M059J (cell line): ENCODE results near the gene GLRX2. TPM values are rescaled to one million over a fixed set of nuclear protein-coding genes. Genes with fewer than 3 reads are reported as not detected.
A peak's percentile ranks its signal among the peaks of the same experiment; 100 is the strongest.
"Not testable (repeated sequence)": the region's sequence is repeated elsewhere in the genome, so short reads cannot be mapped to it uniquely, and the experiment has no call there.

Experiments
- DNase-seq: peaks from one replicate; pipeline ENCODE4 v3.0.0-alpha.2; 2012; ENCODE audit warnings: low read depth
- total RNA-seq: library from RNA; depleted of rRNA; stranded (reverse); fragments of >200 nt; shearing (Covaris generic); gene quantifications from 2 replicates; pipeline ENCODE4 v1.2.3, GENCODE V29; 2014; rRNA removed

Gene GLRX2, protein sequence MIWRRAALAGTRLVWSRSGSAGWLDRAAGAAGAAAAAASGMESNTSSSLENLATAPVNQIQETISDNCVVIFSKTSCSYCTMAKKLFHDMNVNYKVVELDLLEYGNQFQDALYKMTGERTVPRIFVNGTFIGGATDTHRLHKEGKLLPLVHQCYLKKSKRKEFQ
- total RNA-seq = 7.3 and 33.9 TPM in 2 replicates

DNA sequence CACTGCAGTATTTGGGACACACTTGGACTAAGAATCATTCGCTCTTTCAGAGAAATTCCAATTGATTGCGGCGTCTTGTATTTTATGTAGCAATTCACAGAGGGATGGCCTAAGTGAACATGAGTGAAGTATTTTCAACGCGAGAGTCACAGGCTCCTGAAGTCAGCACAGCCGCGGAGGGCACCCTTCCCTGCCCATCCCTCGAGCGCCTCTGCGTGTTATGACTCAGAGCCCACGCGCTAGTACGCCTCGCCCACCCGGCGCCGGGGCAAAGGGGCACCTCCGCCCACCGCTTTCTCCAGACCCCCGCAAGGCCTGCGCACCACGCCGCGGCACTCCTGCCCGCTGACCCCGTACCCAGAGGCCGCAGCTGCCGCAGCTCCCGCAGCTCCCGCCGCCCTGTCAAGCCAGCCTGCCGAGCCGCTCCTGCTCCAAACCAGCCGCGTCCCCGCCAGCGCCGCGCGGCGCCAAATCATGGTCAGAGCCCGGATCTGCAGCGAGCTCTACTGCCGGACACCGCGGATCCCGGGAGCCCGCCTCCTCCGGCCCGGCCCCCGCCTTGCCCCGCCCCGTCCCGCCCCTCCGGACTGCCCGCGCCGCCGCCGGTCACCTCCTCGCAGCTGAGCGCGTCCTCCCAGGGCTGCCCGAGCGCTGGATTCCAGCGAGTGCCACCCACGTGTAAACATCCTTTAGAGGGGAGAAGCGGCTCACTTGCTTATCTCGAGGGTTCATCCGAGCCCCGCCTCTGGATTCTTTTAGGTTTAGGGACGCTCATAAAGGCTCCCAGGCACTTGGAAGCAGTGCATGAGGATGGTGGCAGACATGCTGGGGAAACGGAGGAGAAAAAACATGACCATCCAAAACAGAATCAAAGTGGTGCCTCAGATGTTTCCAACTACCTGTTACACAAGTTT is at the start of gene GLRX2:
Gene GLRX2 (minus strand): TSS at position 508 of the 914 bp plus-strand sequence. CDS start 32 bp downstream, at position 476.
- DNase-seq = peak; percentile 87

DNA sequence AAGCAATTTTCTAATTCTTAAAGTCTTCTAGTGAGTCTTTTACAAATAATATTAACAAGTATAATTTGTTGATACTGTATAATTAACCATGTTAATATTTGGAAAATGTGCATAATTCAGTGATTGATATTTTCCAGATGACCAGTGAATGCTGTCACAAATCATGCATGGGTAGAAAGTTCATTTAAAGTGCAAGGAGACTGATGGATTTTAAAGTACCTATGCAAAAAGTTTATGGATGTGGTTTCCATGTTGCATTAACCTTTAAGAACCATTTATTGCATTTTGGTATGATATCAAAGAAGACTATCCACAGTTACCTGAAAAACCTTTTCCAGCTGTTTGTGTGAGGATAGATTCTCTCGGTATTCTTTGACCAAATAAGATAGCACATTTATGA is 39.8 kb upstream of the GLRX2 start:
- DNase-seq = no peak

DNA sequence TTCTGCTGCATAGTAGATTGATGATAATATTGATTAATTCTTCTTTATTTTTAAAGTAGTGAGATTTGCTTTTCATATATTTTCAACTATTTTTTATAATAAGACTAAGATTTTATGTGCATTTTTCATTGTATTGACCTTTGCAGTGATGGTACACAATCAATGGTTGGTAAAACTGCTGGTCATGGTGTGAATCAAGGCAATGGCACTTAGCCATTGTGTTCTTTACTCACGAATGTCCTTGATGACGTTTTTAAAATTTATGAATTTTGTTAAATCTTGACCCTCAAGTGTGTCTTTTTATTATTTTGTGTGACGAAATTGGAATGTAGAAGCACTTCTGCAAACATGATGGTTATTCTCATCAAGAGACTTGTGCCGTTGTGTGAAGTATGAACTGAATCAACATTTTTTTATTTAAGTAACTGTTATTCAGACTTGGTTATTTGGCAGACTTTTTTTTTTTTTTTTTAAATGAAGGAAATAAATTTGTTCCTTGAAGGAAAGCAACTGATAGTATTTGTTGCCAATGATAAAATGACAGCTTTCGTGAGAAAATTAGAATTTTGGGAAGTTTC is 39.2 kb upstream of the GLRX2 start:
- DNase-seq = no peak

DNA sequence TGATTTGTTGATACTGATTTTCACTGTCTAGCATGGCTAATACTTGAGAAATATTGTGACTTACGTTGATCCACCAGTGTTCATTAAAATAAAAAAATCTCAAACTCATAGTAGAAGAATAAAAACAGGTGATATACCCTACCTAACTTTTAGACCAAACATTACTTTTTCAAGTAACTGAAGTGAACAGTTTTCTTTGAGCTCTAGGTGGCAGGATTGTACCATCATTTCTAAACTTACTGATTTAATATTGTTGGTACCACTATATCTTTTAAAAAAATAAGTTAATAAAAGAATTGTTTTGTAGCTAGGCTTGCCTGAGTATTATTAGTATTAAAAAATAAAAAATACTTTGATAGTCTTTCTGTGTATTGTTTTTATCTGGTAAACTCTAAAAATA is 38.1 kb upstream of the GLRX2 start:
- peak; percentile 22 for DNase-seq

DNA sequence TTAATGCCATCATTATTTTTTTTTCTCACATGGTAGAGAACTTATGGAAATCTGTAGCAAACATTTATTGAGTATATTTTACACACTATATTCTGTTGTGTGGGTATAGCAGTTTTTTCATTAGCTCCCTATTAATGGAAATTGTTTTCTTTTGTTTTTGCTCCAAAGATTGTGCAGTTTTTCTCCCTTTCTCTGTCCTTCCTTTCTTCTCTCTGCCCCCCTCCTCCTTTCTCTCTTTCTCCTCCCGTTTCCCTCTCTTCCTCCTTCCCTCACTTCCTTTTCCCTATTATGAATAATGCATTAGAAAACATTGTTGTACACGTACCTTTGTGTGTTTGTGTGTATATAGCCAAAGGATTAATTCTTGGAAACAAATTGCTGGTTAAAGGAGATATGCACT is 37.2 kb upstream of the GLRX2 start:
- no peak for DNase-seq

DNA sequence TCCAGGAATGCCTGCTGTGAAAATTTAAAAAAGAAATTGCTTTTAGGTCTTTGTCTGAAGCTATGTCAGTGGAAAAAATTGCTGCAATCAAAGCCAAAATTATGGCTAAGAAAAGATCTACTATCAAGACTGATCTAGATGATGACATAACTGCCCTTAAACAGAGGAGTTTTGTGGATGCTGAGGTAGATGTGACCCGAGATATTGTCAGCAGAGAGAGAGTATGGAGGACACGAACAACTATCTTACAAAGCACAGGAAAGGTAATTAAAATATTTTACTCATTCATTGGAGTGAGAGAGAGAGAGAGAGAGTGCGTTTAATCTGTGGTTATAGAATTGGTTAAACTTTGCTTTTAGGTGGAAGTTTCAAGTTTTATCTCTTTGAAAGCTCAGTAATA is 36.6 kb upstream of the GLRX2 start:
- DNase-seq = no peak

DNA sequence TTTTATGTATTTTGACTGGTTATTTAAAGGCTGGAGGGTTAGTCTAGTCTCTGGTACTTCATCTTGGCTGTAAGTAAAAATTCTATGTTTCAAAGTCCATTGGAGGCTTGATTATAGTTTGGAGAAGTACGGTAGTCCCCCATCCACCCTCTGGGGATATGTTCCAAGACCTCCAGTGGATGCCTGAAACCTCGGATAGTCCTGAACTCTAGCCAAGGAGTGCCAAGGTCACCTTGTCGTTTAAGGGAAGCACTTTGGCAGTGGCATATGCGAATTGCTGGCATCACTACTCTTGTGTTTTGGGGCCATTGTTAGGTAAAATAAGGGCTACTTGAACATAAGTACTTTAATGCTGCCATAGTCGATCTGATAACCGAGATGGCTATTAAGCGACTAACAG is 35.0 kb upstream of the GLRX2 start:
- DNase-seq = no peak

DNA sequence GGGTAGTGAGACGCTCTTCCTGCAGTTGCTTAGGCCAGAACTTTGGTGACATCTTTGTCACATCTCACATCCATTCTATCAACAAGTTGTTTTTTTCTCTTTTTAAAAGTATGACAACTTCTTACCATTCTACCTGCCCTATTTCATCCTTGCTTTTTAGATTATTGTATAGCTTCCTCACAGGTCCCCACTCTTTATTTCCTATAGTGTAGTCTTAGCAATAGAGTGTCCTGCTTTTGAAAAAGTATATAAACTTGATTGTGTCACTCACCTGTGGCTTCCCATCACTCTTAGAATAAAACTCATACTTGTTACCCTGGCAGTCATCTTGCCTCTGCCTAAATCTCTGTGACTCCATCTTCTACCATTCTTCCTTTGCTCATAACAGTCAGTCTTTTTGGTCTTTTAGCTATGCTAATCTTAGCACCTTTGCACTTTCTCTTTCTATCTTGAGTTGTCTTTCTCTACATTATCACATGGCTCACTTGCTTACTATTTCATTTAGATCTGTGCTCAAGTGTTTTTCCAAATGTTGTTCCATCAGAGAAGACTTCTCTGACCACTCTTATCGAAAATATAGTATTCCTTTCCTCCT is 26.1 kb upstream of the GLRX2 start:
- DNase-seq = no peak

DNA sequence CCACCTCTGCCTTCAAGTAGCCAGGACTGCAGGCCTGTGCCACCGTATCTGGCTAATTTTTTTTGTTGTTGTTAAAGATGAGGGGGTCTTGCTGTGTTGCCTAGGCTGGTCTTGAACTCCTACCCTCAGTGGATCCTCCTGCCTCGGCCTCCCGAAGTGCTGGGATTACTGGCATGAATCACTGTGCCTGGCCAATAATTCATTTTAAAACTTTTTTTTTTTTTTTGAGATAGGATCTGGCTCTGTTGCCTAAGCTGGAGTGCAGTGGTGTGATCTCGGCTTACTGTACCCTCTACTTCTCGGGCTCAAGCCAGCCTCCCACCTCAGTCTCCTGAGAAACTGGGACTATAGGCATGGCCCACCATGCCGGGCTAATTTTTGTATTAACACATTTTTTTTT is 20.2 kb upstream of the GLRX2 start:
- DNase-seq = no peak

DNA sequence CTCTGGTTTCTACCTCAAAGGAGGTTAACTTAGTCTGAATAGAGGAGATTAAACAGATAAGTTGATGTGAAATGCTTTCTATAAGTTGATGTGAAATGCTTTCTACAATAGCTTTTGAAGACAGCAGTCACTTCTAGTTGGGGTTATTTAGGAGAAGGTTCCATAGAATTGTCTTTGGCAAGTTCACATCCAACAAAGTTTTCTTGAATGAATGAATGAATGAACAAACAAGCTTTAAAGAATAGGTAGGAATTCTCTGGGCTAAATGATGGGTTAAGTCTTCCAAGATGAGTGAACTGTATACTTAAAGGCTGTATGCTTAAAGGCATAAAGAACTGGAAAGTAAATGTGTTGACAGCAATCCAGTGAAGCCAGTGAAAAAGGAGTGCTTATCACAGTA is 18.5 kb upstream of the GLRX2 start:
- no peak for DNase-seq

DNA sequence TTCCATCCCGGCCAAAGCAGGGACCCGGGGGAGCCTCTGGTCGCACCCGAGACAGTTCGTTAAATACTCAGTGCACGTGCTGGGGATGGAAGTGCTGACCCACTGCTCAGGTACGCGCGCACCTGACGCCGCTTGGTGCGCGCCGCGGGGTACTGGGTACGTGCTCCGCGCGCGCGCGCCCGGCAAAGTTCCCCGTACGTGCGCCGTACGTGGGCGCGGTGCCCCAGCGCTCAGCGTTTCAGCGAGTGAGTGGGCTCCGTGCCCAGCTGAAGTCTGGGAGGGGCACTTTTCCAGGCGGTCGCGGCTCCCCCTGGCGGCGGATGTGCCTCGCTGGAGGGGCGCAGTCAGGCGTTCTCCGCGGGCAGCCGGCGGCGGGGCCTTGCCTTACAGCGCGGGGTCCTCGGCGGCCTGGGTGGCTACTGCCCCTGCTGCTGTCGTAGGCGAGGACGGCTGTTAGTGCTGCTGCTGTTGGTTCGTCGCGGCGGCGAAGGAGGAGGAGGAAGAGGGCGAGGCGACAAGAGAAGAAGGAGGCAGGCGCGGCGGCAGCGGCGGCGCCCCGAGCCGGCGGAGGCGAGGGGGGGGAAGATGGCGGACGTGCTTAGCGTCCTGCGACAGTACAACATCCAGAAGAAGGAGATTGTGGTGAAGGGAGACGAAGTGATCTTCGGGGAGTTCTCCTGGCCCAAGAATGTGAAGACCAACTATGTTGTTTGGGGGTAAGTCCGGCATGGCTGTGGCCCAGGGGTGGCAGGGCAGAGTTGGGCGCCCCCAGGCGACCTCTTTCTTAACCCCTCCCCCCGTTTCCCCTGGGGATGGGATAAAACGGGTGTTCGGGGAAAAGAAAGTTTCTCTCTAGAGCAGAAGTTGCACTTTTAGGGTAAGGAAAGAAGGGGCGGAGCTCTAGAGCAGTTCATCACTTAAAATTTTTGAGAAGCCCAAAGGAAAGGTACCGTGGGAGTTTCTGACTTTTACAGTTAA is 16.7 kb upstream of the GLRX2 start, which contains the start of gene CDC73:
Gene CDC73 (plus strand): TSS at position 416 of the 978 bp plus-strand sequence. CDS start 170 bp downstream, at position 586.
- DNase-seq = peak; percentile 94

DNA sequence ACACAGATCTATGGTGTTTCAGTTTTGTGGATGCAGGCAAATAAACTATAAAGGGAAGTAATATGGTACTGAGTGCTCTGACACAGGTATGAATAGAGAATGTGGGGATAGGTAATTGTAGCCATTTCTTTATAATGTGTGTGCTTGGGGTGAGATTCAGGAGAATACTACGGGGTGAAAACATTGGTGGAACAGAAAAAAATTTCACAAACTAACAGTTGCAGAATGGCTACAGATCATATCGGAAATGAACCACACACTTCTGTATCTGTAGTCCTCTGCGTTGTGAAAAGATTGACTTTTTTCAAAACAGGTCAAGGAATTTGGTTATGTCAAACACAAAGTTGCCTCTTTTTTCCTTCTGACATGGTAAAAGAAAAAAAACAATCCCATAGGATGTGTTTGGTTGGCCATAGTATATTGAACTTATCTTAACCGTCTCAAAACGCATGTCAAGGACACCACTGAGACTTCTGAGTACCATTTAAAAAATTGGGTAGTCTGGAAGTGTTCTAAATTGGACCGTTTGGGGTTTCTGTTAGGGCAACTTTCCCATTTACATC is 15.5 kb upstream of the GLRX2 start:
- DNase-seq = no peak

DNA sequence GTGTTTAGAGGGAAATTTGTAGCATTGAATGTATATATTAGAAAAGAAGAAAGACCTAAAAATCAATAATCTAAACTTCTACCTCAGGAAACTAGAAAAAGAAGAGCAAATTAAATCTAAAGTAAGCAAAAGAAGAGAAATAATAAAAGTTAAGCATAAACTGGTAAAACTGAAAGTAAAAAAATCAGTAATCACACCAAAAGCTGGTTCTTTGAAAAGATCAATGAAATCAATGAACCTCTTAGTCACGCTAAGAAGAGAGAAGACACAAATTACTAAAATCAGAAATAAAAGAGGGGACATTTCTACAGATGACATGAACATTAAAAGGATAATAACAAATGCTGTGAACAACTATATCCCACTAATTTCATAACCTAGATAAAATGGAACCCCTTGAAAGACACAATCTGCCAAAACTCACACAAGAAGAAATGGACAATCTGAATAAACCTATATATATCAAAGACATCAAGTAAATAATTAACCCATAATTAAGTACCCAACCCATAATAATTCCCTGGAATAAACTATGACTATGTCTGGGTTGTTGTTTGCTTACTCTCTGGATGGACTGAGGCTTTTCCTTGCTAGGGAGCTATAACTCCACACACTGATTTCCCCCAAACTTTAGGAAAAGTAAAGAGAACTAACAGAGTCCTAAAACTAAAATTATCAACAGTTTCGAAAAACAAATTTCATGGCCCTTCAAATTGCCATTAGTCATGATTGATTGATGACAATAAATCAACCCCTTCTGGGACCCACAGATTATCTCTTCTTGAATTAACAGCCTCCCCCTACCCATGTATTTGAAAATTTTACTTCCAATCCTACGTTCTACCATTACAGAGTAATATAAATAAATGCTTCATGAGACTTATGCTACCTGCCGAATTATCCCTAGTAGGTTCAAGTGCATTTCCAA is 13.9 kb upstream of the GLRX2 start:
- DNase-seq = no peak

DNA sequence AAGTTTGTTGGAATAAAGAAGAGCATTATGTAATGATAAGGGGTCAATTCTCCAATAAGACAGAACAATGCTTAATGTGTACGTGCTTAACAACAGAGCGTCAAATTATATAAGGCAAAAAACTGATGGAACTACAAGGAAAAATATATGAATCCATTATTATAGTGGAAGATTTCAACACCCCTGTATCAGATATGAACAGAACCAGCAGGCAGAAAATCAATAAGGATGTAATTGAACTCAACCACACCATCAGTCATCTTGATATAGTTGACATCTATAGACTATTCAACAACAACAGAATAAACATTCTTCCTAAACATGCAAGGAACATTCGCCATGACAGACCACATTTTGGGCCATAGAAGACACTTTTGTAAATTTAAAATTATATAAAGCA is 13.0 kb upstream of the GLRX2 start:
- no peak for DNase-seq

DNA sequence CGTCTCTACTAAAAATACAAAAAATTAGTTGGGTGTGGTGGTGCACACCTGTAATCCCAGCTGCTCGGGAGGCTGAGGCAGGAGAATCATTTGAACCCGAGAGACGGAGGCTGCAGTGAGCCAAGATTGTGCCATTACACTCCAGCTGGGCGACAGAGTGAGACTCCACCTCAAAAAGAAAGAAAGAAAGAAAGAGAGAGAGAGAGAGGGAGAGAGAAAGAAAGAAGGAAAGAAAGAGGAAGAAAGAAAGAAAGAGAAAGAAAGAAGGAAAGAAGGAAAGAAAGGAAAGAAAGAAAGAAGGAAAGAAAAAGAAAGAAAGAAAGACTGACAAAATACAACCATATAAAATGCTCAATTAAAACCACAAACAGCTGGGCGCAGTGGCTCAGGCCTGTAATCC is 12.0 kb upstream of the GLRX2 start:
- not testable (repeated sequence) for DNase-seq

DNA sequence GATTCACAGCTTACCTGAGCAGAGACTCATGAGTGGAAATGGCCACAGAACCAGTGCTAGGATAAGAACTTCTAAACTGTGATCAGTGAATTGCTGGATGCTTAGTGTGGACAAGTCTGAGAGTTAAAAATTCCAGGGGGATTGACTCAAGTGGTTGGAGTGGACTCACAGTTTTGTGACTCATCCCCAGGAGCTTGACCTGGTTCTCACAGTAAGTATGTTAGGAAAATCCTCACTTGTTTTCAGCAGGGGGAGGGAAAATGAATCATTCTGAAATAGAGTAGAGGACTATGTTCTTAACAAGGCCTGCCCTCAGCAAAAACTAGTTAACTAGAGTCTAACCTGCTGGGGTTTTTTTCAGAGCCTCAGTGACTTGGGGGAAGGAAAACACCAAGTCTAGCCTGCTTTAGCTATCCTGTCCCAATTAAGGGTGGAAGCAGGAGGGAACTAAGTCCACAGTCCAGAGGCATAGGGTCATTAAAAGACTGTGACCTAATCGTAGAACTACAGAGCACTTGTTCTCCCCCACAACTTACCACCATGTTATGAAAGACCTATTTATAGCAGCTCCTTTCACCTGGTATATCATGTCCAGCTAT is 10.5 kb upstream of the GLRX2 start:
- DNase-seq = peak; percentile 99

DNA sequence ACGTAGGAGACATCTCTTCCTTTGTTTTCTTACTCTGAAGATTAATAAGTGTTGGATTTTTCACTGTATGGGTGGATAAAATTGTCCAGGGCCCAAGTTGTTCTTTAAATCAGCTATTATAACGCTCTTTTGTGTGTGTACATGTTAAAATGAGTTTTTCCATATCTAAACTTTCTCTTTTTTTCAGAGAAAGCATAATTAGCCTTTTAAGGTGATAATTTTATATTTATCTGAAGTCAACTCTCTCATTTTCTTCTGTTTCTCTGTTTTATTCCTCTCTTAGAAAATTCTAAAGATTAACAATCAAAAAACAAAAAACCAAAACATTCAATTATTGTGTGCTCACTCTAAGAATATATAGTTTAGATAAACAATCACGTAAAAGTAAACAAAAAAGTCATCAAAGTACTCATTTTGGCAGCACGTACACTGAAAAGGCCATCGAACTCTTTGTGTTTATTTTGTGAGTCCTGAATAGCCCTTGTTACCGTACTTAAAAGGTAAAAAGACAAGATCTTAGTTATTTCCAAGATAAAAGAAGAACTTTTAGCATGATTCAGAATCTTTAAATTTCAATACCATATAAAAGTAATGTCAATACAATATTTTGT is 9.4 kb upstream of the GLRX2 start:
- no peak for DNase-seq

DNA sequence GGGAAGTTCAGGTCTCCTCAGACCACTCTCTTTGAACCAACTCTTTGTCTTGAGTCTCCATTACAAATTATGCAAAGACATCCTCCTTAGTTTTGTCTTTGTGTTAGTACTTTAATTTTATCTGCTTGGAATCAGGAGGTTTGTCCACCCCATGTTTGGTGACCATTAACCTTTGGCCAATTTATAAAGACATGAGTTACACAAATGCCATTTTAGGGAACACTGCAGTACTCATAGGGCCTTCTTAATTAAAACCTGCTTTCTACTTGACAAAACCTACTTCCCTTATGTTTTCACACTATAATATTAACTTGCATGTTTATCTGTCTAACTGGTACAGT is 8.7 kb upstream of the GLRX2 start:
- no peak for DNase-seq
